Hepatocyte (in vitro differentiated cells): ENCODE measurements around the gene ABHD16A. TPM values are rescaled to one million over a fixed set of nuclear protein-coding genes. Genes with fewer than 3 reads are reported as not detected.

Source experiments
- DNase-seq: peaks from one replicate; pipeline ENCODE4 v3.0.0-alpha.2; 2016; ENCODE audit warnings: low spot score
- H2AFZ ChIP-seq: fragments of 200-600 bp; sonication (generic); 2 replicates; pipeline ENCODE4 v1.6.0; 2016; ENCODE audit warnings: antibody characterized with exemption, mild to moderate bottlenecking
- H3K27ac ChIP-seq: fragments of 200-600 bp; sonication (generic); 2 replicates; pipeline ENCODE4 v1.5.1; 2016; ENCODE audit warnings: mild to moderate bottlenecking
- H3K27me3 ChIP-seq: fragments of 200-600 bp; sonication (generic); 2 replicates; pipeline ENCODE4 v1.6.1; 2016
- H3K36me3 ChIP-seq: fragments of 200-600 bp; sonication (generic); replicated peaks from 2 replicates; pipeline ENCODE4 v1.5.1; 2016; ENCODE audit warnings: low read depth; ENCODE audit not compliant: insufficient read depth
- H3K4me1 ChIP-seq: fragments of 200-600 bp; sonication (generic); 2 replicates; pipeline ENCODE4 v1.5.1; 2016; ENCODE audit warnings: mild to moderate bottlenecking, moderate library complexity; ENCODE audit not compliant: insufficient read depth
- H3K4me2 ChIP-seq: fragments of 200-600 bp; sonication (generic); 2 replicates; pipeline ENCODE4 v1.6.0; 2016
- H3K4me3 ChIP-seq: fragments of 200-600 bp; sonication (generic); 2 replicates; pipeline ENCODE4 v1.5.1; 2016; ENCODE audit warnings: mild to moderate bottlenecking
- H3K79me2 ChIP-seq: fragments of 200-600 bp; sonication (generic); 2 replicates; pipeline ENCODE4 v1.6.0; 2017; ENCODE audit warnings: mild to moderate bottlenecking
- H3K9me2 ChIP-seq: fragments of 200-600 bp; sonication (generic); replicated peaks from 2 replicates; pipeline ENCODE4 v1.6.0; 2017; ENCODE audit warnings: mild to moderate bottlenecking; ENCODE audit not compliant: insufficient read depth
- H3K9me3 ChIP-seq: fragments of 200-600 bp; sonication (generic); 2 replicates; pipeline ENCODE4 v1.5.1; 2016; ENCODE audit warnings: low read depth, mild to moderate bottlenecking
- H4K20me1 ChIP-seq: fragments of 200-600 bp; sonication (generic); 2 replicates; pipeline ENCODE4 v1.6.0; 2016; ENCODE audit warnings: mild to moderate bottlenecking; ENCODE audit not compliant: insufficient read depth, poor library complexity, severe bottlenecking
- EZH2 ChIP-seq: fragments of 200-600 bp; sonication (generic); IDR thresholded peaks from 2 replicates; pipeline ENCODE4 v1.6.1; 2016; ENCODE audit warnings: antibody characterized with exemption, mild to moderate bottlenecking, borderline replicate concordance
- EZH2phosphoT487 ChIP-seq: fragments of 200-600 bp; sonication (generic); IDR thresholded peaks from one replicate; pipeline ENCODE4 v1.6.1; 2018; ENCODE audit warnings: antibody characterized with exemption, mild to moderate bottlenecking, low read depth, moderate library complexity; ENCODE audit not compliant: unreplicated experiment, severe bottlenecking
- WGBS: methylation state at CpG from one replicate; pipeline ENCODE4 v1.1.6; 2016; ENCODE audit warnings: low lambda C conversion rate; ENCODE audit errors: missing lambda C conversion rate; 5-methylcytosine and 5-hydroxymethylcytosine counted together
- polyA plus RNA-seq: library from polyadenylated mRNA; unstranded; fragments of >200 nt; fragmentation: Nextera tagmentation; extraction: Ambion mirVana; gene quantifications from 2 replicates; pipeline ENCODE4 v1.2.1, GENCODE V29; 2016
- total RNA-seq: library from RNA; depleted of rRNA; stranded (reverse); fragments of >200 nt; gene quantifications from 2 replicates; pipeline ENCODE4 v1.2.3, GENCODE V29; 2014
- TF ChIP-seq, protein P1 (sequence below): fragments of 200-600 bp; sonication (generic); IDR thresholded peaks from 2 replicates; pipeline ENCODE4 v1.5.1; 2016; ENCODE audit warnings: antibody characterized with exemption, mild to moderate bottlenecking; ENCODE audit not compliant: poor library complexity

Gene ABHD16A
- total and polyA plus RNA-seq, 2 experiments from 2014 or later, result 63.2 to 94.7 TPM

DNA sequence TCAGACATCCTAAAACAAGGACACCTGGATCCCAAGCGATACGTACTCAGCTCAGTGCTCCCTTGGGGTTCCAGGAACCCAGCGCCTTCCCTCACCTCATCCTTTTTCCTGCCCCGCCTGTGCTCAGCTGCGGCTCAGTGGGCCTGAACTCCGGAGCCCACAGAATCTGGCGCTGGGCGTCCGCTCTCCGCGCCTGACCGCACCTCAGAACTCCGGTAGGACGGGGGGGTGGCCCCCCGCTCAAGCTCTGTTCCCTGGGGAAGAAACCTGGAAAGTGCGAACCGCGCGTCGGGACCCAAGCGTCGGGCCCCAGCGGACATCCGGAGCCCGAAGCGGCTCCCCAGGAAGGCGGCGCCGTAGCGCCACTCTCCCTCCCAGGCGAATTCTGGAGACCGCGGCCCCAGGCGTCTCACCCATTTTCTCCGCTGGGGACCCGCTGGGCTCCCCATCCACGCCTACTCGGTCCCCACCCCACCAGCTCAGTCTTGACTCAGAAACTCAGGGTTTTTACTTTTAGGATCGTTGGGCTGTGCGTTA, 21.9 kb downstream of the ABHD16A start:
- H3K27me3 ChIP-seq, result no peaks in the 10 kb centered on the region
- peaks cover 5% of the 10 kb centered on the region for H3K4me1 ChIP-seq
- H3K4me2 ChIP-seq, result peak overlapping the region; percentile 96
- no peaks in the 10 kb centered on the region for H3K9me2 ChIP-seq
- H3K36me3 ChIP-seq, result no peaks in the 10 kb centered on the region
- DNase-seq, result peak; percentile 68
- H3K4me3 ChIP-seq, result peak overlapping the region; percentile 39
- no peaks in the 10 kb centered on the region for H4K20me1 ChIP-seq
- H3K79me2 ChIP-seq, result no peaks in the 10 kb centered on the region
- H3K9me3 ChIP-seq, result no peaks in the 10 kb centered on the region
- WGBS, result 2% methylated on average over 34 of the region's 40 CpGs
- TF ChIP-seq EZH2phosphoT487, result no peak
- TF ChIP-seq, protein P1, sequence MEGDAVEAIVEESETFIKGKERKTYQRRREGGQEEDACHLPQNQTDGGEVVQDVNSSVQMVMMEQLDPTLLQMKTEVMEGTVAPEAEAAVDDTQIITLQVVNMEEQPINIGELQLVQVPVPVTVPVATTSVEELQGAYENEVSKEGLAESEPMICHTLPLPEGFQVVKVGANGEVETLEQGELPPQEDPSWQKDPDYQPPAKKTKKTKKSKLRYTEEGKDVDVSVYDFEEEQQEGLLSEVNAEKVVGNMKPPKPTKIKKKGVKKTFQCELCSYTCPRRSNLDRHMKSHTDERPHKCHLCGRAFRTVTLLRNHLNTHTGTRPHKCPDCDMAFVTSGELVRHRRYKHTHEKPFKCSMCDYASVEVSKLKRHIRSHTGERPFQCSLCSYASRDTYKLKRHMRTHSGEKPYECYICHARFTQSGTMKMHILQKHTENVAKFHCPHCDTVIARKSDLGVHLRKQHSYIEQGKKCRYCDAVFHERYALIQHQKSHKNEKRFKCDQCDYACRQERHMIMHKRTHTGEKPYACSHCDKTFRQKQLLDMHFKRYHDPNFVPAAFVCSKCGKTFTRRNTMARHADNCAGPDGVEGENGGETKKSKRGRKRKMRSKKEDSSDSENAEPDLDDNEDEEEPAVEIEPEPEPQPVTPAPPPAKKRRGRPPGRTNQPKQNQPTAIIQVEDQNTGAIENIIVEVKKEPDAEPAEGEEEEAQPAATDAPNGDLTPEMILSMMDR, result peak; percentile 8
- peak overlapping the region; percentile 83 for H2AFZ ChIP-seq
- H3K27ac ChIP-seq, result peak overlapping the region; percentile 84

DNA sequence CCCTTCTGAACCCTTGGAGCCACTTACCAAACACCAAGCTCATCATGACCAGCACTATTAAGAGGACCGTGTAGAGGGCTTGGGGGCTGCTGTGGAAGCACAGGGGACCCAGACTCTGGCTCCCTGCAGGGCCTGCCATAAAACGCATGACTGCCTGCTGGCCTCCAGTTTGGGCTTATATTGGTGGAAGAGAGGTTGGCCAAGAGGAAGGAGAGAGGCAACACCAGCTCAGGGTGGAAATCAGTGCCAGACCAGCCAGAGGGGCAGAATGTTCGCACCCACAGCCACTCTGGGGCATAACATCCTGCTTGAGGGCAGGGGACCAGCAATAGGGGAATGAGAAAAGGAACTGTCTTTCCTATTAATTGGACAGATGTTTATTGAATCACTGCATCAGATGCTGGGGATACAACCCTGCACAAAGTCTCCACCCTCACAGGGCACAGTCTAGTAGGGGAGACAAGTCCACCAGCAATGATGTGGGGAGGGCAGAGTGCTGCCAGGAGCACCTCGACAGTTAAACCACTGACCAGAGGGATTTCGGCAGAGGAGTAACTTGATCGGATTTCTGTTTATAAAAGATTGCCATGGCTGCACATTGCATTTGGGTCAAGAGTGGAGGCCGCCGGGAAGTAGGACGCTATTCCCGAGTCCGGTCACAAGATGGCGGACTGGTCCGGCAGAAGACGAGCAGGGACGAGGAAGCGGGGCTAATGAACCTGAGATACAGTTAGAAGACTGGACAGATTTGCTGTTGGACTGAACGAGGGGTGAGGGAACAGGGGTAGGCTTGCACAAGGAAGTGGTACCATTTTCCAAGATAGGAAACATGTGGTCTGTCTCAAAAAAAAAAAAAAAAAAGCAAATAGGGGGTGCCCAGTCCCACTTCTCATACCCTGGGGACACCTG, 22.6 kb downstream of the ABHD16A start, which contains the start of gene LY6G5C:
TSS of gene LY6G5C (minus strand) at position 842 of the 909 bp plus-strand sequence. CDS start at position 148, 694 bp downstream.
- H3K27me3 ChIP-seq, result no peaks in the 10 kb centered on the region
- peaks cover 5% of the 10 kb centered on the region for H3K4me1 ChIP-seq
- no peaks in the 10 kb centered on the region for H3K36me3 ChIP-seq
- no peak for TF ChIP-seq EZH2
- TF ChIP-seq EZH2phosphoT487, result no peak
- TF ChIP-seq, protein P1, result peak; percentile 92
- WGBS, result 15% methylated on average over 17 of the region's 17 CpGs
- no peaks in the 10 kb centered on the region for H3K9me3 ChIP-seq
- peak; percentile 89 for DNase-seq
- no peaks in the 10 kb centered on the region for H3K9me2 ChIP-seq
- H3K27ac ChIP-seq, result peak within 1 kb of the TSS; percentile 84
- peak within 1 kb of the TSS; percentile 96 for H3K4me2 ChIP-seq
- no peaks in the 10 kb centered on the region for H3K79me2 ChIP-seq
- peak within 1 kb of the TSS; percentile 83 for H2AFZ ChIP-seq
- H3K4me3 ChIP-seq, result peak within 1 kb of the TSS; percentile 39
- no peaks in the 10 kb centered on the region for H4K20me1 ChIP-seq

DNA sequence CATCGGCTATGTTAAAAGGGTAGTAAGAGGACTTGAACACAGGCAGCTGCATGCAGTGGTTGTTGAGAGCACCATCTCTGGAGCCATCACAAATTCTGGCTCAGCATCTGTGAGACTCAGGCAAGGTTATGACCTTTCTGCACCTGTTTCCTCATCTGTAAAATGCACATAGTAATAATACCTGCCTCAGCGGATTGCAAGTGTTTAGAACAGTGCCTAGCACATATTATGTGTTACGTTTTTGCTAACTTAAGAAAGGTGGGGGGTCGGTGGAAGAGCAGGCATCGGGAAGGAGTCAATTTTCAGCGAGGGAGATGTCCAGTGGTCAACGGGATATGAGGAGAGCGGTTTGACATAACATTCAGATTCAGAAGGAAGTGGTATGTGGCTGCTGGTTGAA, 25.2 kb downstream of the ABHD16A start:
- H3K4me1 ChIP-seq, result peaks cover 5% of the 10 kb centered on the region
- H2AFZ ChIP-seq, result no peak overlapping the region
- no peaks in the 10 kb centered on the region for H4K20me1 ChIP-seq
- no peak overlapping the region for H3K4me2 ChIP-seq
- H3K79me2 ChIP-seq, result no peaks in the 10 kb centered on the region
- no peaks in the 10 kb centered on the region for H3K9me2 ChIP-seq
- H3K27me3 ChIP-seq, result no peaks in the 10 kb centered on the region
- H3K36me3 ChIP-seq, result no peaks in the 10 kb centered on the region
- H3K9me3 ChIP-seq, result no peaks in the 10 kb centered on the region
- no peak overlapping the region for H3K4me3 ChIP-seq
- WGBS, result 78% methylated on average over 8 of the region's 8 CpGs
- no peak overlapping the region for H3K27ac ChIP-seq
- DNase-seq, result no peak
- TF ChIP-seq EZH2phosphoT487 (no peak), EZH2 (no peak)
- TF ChIP-seq, protein P1, result no peak
